NCI-H460 (cell line): ENCODE data around the gene SLC7A1. TPM values are rescaled to one million over a fixed set of nuclear protein-coding genes. Genes with fewer than 3 reads are reported as not detected.

ENCODE experiments used
- DNase-seq: peaks from one replicate; pipeline ENCODE4 v3.0.0-alpha.2; 2016; ENCODE audit warnings: low read depth; ENCODE audit errors: extremely low read depth
- total RNA-seq: library from RNA; depleted of rRNA; stranded (reverse); fragments of >200 nt; shearing (Covaris generic); gene quantifications from 2 replicates; pipeline ENCODE4 v1.2.3, GENCODE V29; 2014

The SLC7A1 gene
- total RNA-seq, 1 experiment from 2014 or later: 40.2 TPM

GRCh38 chr13:29471551-29471950, 123.9 kb downstream of the SLC7A1 start:
- no peak for DNase-seq

- DNase-seq: no peak
Measured at GRCh38 chr13:29465741-29466293, 129.7 kb downstream of the SLC7A1 start.

- no peak for DNase-seq
Measured at GRCh38 chr13:29464105-29464679, 131.3 kb downstream of the SLC7A1 start.

- no peak for DNase-seq
Measured at GRCh38 chr13:29459813-29460355, 135.6 kb downstream of the SLC7A1 start.
